HG02840 (cell line): ENCODE measurements around the gene PPRC1.
A peak's percentile ranks its signal among the peaks of the same experiment; 100 is the strongest.

Experiments
- ATAC-seq: cut with Tn5 transposase; IDR thresholded peaks from one replicate; pipeline ENCODE4 v1.9.1; 2021; ENCODE audit warnings: mild to moderate bottlenecking, moderate library complexity, moderate number of reproducible peaks; ENCODE audit not compliant: unreplicated experiment, low FRiP score

Gene PPRC1

DNA sequence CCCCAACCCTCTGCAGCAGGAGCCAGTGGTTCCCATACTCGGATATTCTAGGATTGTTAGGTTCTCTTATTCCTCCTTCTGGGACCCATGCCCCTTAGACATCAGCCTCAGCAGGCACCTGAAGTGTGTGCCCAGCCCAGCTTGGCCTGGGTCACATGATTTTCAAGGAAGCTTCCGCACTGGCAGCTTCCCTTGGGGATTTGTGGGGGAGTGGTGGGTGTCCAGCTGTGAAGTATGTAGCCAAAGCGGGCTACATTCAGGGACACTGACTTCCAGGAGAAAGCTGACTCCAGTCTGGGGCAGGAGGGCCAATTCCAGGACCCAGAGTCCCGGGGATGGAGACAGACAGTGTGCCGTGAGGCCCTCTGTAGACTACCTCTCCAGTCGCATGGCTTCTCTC, 14.0 kb upstream of the PPRC1 start:
- no peak for ATAC-seq

DNA sequence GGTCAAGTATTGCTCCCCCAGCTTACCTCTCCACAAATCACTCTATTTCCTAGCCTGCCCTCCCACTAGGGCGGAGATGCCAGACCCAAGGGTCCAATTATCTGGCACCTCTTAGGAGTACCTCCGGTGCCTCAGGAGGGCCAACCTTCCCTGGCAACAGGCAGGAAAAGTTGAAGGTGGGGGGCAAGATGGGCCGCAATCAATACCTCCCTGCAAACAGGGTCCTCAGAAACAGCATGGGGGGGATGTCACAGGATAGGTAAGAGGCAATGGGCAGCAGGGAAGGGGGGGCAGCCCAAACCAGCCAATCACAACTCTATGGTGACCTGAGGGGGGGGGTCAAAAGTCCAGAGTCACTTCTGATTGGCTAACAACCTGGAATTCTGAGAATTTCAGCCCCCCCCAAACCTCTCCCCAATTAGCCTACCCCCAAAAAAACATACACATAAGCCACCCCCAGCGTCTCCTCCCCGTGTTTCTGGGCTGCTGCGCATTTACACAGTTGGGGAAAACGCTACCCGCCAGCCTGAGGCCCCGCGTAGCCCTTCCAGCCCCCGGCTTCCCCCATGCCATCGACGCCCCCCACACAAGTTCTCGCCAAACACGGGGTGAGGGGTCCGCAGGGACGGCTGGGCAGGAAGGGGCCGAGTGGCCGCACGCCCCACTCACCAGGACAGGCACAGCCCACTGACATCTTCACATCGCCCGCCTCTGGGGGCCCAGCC, 13.3 kb upstream of the PPRC1 start:
- ATAC-seq: no peak

DNA sequence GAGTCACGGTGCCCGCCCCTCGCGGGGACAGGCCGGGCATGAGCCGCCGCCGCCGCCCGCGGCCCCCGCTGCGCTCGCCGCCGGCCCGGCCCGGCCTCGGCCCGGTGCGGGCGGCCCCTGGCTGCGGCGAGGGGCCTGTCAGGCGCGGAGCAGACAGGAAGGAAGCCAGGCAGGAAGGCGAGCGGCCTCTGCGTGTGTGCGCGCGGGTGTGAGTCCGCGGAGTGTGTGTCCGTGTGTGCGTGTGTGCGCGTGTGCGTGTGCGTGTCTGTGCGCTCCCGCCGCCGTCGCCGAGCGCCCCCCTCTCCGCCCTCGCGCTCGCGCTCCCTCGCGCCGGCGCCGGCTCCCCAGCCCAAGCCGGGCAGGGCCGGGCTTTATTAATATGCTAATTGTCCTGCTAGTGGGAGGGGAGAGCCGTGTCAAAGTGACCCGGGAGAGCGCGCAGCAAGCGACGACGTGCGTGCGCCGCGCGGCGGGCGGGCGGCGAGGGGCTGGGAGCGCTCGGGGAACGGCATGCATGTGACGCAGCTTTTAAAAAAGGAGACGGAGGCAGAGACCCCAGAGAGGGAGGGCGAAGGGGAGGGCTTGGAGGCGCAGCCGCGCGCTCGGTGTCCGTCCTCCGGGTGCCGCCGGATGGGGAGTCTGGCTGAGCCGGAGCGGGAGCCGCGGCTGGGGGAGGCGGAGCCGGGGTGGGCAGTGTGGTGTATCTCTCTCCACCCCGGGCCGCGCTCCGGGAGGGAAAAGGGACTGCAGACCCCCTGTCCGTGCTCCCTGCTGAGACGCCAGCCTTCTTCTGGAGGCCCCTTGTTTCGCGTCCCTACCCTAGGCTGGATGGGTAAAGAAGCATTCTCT, 12.5 kb upstream of the PPRC1 start, which contains the start of gene LDB1:
TSS of gene LDB1 (minus strand) at position 227 of the 849 bp plus-strand sequence. CDS start 258 bp downstream, outside the sequence.
- peak; percentile 62 for ATAC-seq

DNA sequence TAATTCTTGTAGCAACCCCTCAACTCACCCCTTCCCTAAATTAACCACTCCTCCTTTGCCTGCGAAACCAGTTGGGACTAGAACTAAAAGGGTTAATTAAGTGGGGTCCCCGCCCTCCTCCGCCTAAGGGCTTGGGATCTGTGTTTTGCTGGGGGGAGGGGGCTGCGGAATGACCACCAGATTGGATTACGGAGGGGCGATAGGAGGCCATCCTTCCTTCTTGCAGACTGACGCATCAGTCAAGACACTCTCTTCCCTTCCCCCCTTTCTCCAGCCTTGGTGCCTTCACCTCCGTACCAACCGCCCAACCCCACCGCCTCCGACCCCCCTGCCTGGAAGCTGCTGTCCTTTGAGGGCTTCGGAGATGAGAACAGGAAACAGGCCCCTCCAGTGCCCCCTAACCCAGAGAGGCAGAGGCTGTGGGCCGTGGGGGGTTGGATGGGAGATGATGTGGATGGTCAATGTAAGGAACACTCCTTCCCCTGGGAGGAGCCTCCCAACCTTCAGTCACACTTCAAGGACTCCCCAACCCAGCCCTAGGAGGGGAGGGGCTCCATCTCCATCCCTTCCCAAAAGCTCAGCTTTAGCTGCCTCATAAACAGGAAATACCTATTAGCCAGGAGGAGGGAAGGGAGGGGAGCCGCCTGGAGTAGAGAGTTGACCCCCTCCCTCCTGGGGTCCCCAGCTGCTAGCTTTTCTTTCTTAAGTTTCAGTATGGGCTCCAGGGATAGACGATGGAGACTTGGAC, 11.7 kb upstream of the PPRC1 start:
- ATAC-seq: no peak

DNA sequence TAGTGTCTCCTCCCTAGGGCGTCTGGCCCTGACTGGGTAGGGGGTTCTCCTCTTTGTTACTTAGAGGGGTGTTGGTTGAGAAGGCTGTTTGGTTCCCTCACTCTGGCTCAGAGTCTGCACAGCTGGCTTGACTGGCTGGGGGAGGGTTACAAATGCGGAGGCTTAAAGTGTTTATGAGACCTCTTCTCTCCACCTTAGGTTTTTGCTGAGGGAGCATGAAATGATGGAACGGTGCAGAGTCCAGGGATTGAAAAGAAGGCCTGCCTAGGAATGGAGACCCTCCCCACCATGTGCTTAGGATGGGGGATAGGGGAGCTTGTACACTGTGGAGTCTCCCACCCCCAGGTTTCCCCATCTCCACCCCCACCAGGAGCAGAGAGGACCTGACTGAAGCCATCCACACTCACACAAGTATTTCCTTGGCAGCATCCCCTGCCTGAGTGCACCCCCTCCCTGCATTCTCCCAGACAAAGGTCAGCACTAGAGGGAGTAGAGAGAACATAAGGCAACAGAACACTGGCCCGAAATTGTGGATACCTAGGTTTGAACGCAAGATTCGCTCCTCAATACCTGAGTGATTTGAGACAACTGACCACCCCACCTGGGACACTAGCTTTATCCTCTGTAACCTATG, 11.0 kb upstream of the PPRC1 start:
- ATAC-seq: no peak

DNA sequence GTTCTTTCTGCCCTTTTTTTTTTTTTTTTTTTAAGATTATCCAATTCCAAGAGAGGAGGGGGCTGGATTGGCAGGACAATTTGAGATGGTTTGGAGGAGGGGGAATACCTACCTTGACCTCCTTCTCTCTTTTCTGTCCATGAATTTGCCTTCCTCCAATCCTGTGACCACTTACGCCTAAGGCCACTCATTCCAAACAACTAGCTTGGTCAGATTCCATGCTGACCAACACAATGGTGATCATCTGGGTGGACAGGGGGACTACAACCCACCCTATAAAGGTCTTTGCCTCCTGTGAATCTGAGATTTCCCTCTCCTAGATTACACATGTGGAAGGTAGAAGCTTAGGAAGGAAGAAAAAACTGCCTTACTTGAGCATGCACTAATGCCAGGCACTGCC, 10.4 kb upstream of the PPRC1 start:
- no peak for ATAC-seq

DNA sequence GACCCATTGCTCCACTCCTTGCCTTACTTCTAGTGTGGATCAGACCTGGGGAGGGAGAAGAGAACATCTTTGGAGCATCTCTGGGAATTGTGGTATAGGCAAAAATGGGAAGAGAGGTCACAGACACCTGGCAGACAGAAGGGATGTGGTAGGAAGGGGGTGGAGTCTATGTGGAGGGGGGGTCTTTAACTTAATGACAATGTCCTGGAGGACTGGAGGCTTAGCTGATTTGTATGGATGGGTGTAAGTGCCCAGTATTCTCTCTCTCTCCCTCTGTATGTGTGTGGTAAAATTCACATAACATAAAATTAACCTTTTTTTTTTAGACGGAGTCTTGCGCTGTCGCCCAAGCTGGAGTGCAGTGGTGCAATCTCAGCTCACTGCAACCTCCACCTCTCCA, 9.6 kb upstream of the PPRC1 start:
- ATAC-seq: no peak

DNA sequence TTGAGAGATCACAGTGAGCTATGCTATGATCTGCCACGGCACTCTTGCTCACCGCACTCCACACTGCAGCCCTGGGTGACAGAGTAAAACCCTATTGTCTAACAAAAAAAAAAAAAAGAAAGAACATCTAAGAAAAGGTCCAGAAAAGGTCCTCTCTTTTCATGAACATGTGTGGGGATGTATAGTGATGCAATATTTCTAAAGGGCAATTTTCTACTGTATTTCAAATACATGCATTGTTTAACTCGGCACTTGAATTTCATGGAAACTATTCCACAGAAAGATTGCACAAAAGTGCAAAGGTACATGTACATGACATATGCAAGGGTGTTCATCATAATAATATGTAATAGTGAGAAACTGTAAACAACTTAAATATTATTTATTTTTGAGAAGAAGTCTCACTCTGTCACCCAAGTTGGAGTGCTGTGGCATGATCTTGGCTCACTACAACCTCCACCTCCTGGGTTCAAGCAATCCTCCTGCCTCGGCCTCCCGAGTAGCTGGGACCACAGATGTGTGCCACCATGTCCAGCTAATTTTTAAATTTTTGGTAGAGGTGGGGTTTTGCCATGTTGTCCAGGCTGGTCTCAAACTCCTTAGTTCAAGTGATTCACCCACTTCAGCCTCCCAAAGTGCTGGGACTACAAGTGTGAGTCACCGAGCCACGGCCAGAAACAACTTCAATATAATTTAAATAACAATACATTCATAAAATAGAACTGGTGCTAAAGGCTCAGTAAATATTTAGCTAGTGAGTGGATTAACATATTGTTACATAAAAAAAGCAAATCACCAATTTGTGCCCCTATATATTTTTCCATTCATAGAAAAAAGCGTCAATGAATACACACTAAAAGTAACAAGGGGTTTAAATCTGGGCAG, 1.3 kb upstream of the PPRC1 start:
- no peak for ATAC-seq

DNA sequence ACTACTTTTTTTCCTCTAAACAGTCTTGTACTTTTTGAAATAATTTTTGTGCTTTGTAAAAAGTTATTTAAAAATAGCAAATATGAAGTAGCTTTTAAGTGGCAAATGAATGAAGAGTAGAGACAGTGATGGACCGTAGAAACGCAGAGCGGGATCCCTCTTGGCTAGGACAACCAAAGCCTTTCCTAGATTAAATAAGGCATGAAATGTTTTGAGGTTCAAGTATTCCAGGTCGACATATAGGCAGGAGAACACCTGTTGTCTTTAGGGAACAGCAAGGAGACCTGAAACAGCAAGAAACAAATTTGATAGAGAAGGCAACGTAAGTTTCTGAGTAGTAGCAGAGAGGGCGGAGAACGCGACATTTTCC, 662 bp upstream of the PPRC1 start:
- no peak for ATAC-seq

DNA sequence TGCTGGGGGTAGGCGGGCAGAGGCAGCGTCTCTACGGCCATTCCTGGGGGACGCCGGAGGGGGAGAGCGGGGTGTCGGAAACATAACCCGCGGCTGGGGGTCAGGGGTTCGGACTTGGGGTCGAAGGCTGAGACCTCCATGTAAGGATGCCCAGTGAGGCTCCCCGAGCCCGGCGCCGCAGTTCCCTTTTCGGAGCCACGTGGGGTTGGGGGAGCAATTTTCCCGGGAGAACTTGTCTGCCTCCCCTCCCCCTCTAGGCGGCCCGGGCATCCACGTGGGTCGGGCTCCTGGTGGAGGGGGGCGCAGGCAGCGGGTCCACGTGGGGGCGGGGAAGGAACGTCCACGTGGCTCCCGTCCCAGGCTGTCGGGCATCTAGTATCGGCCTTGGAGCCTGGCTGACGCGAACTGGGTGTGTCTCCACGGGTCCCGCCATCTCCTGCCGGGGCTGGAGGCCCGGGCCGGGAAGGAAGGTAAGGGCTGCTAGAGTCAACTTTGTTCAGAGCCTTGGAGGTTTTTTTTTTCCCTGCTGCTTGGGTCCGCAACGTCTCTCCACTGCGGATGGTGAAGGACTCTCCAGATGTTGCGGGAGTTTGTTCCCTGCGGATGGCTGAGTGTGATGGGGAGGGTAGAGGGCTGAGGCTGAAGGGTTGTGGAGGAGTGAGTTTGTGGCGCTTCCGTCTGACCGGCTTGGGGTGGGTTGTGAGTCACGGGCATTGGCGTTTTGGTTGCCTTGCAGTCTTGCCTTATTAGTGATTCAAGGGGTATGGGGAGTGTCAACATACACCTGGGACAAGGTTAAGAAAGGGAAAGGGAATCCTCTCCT, 744 bp downstream of the PPRC1 start:
- no peak for ATAC-seq

DNA sequence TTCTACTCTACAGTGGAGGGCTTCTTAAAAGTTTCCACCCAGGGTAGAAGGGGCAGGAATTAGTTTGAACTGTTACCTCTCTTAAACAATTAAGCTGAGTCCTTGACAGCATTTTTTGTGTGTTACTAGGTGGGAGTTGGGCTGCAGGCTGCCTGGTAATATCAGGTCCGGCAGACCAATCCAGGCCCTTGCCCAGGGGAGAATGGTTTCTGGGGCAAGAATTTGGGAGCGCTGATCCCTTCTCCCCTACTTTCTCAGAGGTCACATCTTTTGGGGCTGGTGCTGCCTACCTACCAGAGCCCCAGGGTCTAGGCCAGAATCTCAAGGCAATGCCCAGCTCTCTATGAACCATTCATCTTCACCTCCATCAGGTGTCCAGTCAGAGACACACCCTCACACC, 1.6 kb downstream of the PPRC1 start:
- no peak for ATAC-seq

DNA sequence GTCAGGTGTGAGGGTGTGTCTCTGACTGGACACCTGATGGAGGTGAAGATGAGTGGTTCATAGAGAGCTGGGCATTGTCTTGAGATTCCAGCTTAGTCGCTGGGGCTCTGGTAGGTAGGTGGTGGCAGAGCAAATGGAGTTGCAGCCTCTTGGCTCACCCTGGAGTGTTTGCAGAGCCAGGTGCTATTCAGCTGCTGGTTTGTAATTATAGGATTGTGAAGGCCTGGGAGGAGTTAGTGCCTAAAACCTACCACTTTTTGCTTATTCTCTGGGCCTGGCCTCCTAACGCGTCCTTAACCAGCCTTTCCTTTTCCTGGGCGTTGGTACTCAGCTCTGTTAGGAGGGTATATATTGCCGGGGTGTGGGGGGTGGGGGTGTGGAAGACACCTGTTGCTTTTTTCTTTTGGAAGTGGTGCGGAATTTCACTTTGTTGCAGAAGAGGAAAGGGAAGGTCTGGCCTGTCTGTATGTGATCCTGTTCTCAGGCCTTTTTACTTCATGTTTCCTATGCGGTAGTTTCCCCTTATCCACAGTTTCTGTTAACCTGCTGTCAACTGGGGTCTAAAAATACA, 3.2 kb downstream of the PPRC1 start:
- no peak for ATAC-seq

DNA sequence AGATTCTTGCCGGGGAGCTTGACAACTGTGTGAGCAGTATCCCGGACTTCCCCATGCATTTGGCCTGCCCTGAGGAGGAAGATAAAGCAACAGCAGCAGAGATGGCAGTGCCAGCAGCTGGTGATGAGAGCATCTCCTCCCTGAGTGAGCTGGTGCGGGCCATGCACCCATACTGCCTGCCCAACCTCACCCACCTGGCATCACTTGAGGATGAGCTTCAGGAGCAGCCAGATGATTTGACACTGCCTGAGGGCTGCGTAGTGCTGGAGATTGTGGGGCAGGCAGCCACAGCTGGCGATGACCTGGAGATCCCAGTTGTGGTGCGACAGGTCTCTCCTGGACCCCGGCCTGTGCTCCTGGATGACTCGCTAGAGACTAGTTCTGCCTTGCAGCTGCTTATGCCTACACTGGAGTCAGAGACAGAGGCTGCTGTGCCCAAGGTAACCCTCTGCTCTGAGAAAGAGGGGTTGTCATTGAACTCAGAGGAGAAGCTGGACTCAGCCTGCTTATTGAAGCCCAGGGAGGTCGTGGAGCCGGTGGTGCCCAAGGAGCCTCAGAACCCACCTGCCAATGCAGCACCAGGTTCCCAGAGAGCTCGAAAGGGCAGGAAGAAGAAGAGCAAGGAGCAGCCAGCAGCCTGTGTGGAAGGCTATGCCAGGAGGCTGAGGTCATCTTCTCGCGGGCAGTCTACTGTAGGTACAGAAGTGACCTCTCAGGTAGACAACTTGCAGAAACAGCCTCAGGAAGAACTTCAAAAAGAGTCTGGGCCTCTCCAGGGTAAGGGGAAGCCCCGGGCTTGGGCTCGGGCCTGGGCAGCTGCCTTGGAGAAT, 6.7 kb downstream of the PPRC1 start:
- no peak for ATAC-seq

DNA sequence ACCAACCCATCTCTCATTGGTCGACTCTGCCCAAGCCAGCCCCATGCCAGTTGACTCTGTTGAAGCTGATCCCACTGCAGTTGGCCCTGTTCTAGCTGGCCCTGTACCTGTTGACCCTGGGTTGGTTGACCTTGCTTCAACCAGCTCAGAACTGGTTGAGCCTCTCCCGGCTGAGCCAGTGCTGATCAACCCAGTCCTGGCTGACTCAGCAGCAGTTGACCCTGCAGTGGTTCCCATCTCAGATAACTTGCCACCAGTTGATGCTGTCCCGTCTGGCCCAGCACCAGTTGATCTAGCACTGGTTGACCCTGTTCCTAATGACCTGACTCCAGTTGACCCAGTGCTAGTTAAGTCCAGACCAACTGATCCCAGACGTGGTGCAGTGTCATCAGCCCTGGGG, 7.4 kb downstream of the PPRC1 start:
- ATAC-seq: no peak

DNA sequence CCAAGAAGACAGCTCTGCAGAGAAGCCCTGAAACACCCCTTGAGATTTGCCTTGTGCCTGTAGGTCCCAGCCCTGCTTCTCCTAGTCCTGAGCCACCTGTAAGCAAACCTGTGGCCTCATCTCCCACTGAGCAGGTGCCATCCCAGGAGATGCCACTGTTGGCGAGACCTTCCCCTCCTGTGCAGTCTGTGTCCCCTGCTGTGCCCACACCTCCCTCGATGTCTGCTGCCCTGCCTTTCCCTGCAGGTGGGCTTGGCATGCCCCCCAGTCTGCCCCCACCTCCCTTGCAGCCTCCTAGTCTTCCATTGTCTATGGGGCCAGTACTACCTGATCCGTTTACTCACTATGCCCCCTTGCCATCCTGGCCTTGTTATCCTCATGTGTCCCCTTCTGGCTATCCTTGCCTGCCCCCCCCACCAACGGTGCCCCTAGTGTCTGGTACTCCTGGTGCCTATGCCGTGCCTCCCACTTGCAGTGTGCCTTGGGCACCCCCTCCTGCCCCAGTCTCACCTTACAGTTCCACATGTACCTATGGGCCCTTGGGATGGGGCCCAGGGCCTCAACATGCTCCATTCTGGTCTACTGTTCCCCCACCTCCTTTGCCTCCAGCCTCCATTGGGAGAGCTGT, 8.2 kb downstream of the PPRC1 start:
- no peak for ATAC-seq

DNA sequence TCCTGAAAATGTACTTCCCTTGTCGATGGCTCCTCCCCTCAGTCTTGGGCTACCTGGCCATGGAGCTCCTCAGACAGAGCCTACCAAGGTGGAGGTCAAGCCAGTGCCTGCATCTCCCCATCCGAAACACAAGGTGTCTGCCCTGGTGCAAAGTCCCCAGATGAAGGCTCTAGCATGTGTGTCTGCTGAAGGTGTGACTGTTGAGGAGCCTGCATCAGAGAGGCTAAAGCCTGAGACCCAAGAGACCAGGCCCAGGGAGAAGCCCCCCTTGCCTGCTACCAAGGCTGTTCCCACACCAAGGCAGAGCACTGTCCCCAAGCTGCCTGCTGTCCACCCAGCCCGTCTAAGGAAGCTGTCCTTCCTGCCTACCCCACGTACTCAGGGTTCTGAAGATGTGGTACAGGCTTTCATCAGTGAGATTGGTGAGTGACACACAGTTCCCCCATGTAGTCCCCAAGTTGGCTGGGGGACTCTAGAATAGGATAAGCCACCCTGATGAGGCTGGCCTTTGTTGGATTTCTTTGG, 8.8 kb downstream of the PPRC1 start:
- no peak for ATAC-seq

DNA sequence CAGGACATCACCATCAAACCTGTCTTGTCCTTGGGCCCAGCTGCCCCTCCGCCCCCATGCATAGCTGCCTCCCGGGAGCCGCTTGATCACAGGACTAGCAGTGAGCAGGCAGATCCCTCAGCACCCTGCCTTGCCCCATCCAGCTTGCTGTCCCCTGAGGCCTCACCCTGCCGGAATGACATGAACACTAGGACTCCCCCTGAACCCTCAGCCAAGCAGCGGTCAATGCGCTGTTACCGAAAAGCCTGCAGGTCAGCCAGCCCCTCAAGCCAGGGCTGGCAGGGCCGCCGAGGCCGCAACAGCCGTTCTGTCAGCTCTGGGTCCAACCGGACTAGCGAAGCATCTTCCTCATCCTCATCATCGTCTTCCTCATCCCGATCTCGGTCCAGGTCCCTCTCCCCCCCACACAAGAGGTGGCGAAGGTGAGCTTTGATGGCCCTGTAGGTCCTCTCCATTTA, 14.2 kb downstream of the PPRC1 start:
- no peak for ATAC-seq
